HepG2 (cell line): ENCODE measurements around the gene PPP1R7. TPM values are rescaled to one million over a fixed set of nuclear protein-coding genes. Genes with fewer than 3 reads are reported as not detected.

ENCODE experiments used
- ATF6 ChIP-seq: sonication (generic); formaldehyde crosslinking; conservative IDR thresholded peaks from 2 replicates; pipeline ENCODE4 v1.4.0; 2020; ENCODE audit warnings: missing genetic modification reagents
- ATF7 ChIP-seq, 2 experiments: fragments of 450-650 bp in 1 of 2; sonication (generic) in 1 of 2; formaldehyde crosslinking in 1 of 2; IDR thresholded peaks; 2 replicates each; pipeline versions ENCODE4 v1.4.0 to v1.6.1; 2016 to 2020; ENCODE audit warnings: antibody characterized with exemption in 1 of 2, mild to moderate bottlenecking in 1 of 2, missing genetic modification reagents in 1 of 2
- EZH2 ChIP-seq: conservative IDR thresholded peaks from 2 replicates; pipeline ENCODE4 v1.6.1; 2012; ENCODE audit warnings: mild to moderate bottlenecking, low read depth, low read length, moderate library complexity
- RFX1 ChIP-seq: fragments of 450-650 bp; IDR thresholded peaks from 2 replicates; pipeline ENCODE4 v1.6.1; 2017
- RXRB ChIP-seq: IDR thresholded peaks from 2 replicates; pipeline ENCODE4 v1.6.1; 2016; ENCODE audit warnings: borderline replicate concordance, missing genetic modification reagents, missing compliant biosample characterization
- SP1 ChIP-seq, 2 experiments: fragments of 450-650 bp in 1 of 2; sonication (generic) in 1 of 2; formaldehyde crosslinking in 1 of 2; IDR thresholded peaks; 2 replicates each; pipeline versions ENCODE4 v1.4.0 to v1.6.1; 2016 to 2020; ENCODE audit warnings: missing genetic modification reagents in 1 of 2
- ZBTB4 ChIP-seq: sonication (generic); formaldehyde crosslinking; IDR thresholded peaks from 2 replicates; pipeline ENCODE4 v1.4.0; 2020; ENCODE audit warnings: missing genetic modification reagents, mild to moderate bottlenecking, borderline replicate concordance
- ZNF205 ChIP-seq: IDR thresholded peaks from 2 replicates; pipeline ENCODE4 v1.6.1; 2018; ENCODE audit warnings: missing biosample characterization, missing genetic modification reagents
- ZNF280B ChIP-seq: sonication (generic); formaldehyde crosslinking; IDR thresholded peaks from 2 replicates; pipeline ENCODE4 v1.5.0; 2020; ENCODE audit warnings: missing genetic modification reagents, mild to moderate bottlenecking, borderline replicate concordance
- ZNF281 ChIP-seq: sonication (generic); formaldehyde crosslinking; IDR thresholded peaks from 2 replicates; pipeline ENCODE4 v1.4.0; 2020; ENCODE audit warnings: missing genetic modification reagents, borderline replicate concordance
- ZNF329 ChIP-seq: sonication (generic); formaldehyde crosslinking; IDR thresholded peaks from 2 replicates; pipeline ENCODE4 v1.9.0; 2021; ENCODE audit warnings: low read depth, mild to moderate bottlenecking, missing genetic modification reagents
- ZNF350 ChIP-seq: sonication (generic); formaldehyde crosslinking; IDR thresholded peaks from 2 replicates; pipeline ENCODE4 v1.4.0; 2020; ENCODE audit warnings: mild to moderate bottlenecking, low read depth, missing genetic modification reagents, borderline replicate concordance
- ZNF367 ChIP-seq: sonication (generic); formaldehyde crosslinking; IDR thresholded peaks from 2 replicates; pipeline ENCODE4 v1.4.0; 2020; ENCODE audit warnings: missing genetic modification reagents, borderline replicate concordance
- ZNF44 ChIP-seq: sonication (generic); formaldehyde crosslinking; IDR thresholded peaks from 2 replicates; pipeline ENCODE4 v1.5.1; 2020; ENCODE audit warnings: mild to moderate bottlenecking, missing genetic modification reagents
- ZNF788 ChIP-seq: sonication (generic); formaldehyde crosslinking; IDR thresholded peaks from 2 replicates; pipeline ENCODE4 v1.5.0; 2020; ENCODE audit warnings: mild to moderate bottlenecking, missing genetic modification reagents, borderline replicate concordance
- polyA plus RNA-seq, 8 experiments: library from polyadenylated mRNA; depleted of rRNA in 3 of 8; stranded (reverse) in 7 of 8; unstranded in 1 of 8; fragments of >200 nt; fragmentation: Illumina TruSeq in 4 of 8; extraction: Trizol in 4 of 8; gene quantifications; 2 replicates each; pipeline versions ENCODE4 v1.2.1 to v1.2.3, GENCODE V29; 2011 to 2016; ENCODE audit warnings: low read depth in 4 of 8, missing spikeins in 1 of 8, mixed read lengths in 1 of 8; ENCODE audit not compliant: insufficient read depth in 1 of 8
- total RNA-seq, 5 experiments: library from RNA; depleted of rRNA; stranded (reverse); fragments of >200 nt; fragmentation: Illumina TruSeq; extraction: Trizol; gene quantifications; 2 replicates each; pipeline ENCODE4 v1.2.3, GENCODE V29; 2016; ENCODE audit warnings: low read depth in 1 of 5

The PPP1R7 gene
- total and polyA plus RNA-seq, 2 of the 13 experiments (the other 11 are each of a cell fraction or from before 2014, with no cell fraction given), result 33.3 to 67.9 TPM

- TF ChIP-seq ZNF281 (CRISPR knock-in tag) (0 out of 2 replicates have a peak, but pooled peaks have one; percentile 3), RXRB (CRISPR knock-in tag) (peak; percentile 52; the same call in 1 of the 2 replicates), ATF6 (CRISPR knock-in tag) (no peak; the same call in 1 of the 2 replicates), ZBTB4 (no peak), ZNF280B (CRISPR knock-in tag) (peak; percentile 86; the same call in 1 of the 2 replicates), ZNF788 (peak; percentile 45; the same call in 1 of the 2 replicates), ZNF329 (peak; percentile 71; the same call in 1 of the 2 replicates), ZNF205 (CRISPR knock-in tag) (peak; percentile 53; the same call in 1 of the 2 replicates), EZH2 (no peak), ZNF350 (CRISPR knock-in tag) (peak; percentile 73), ATF7 (IDR thresholded peaks at IDR 0.05) (no peak), ATF7 (CRISPR knock-in tag; IDR thresholded peaks at IDR 0.05) (0 out of 2 replicates have a peak, but pooled peaks have one; percentile 56), SP1 (IDR thresholded peaks at IDR 0.05) (no peak), SP1 (CRISPR knock-in tag; IDR thresholded peaks at IDR 0.05) (peak; percentile 9; the same call in 1 of the 2 replicates), ZNF367 (CRISPR knock-in tag) (no peak), ZNF44 (CRISPR knock-in tag) (peak; percentile 80; the same call in 1 of the 2 replicates), RFX1 (no peak)
Measured at GRCh38 chr2:241217320-241218031, 67.2 kb downstream of the PPP1R7 start (continued).
